ENCODE results near the gene OSBPL5.
"Not testable (repeated sequence)": the region's sequence is repeated elsewhere in the genome, so short reads cannot be mapped to it uniquely, and the experiment has no call there.

Gene OSBPL5

GRCh38 chr11:3181725-3182461, 16.8 kb upstream of the OSBPL5 start:
- DNase-seq = no peak

- no peak for DNase-seq
These were observed 15.8 kb upstream of the OSBPL5 start for GRCh38 chr11:3180869-3181268.

DNA sequence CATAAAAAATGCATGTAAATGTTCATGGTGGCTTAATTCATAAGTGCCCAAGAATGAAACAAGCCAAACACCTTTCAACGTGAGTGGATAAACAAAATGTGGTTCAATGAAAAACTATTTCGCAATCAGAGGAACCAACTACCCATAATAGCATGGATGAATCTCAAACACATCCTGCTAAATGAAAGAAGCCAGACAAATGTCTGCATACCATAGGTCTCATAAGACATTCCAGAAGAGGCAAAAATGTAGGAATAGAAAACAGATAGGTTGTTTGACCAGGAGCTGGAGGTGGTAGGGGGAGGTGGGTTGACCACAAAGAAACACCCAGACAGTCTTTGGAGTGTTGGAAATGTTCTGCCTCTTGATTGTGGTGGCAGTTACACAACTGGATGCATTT, 13.2 kb upstream of the OSBPL5 start:
- DNase-seq = no peak

DNA sequence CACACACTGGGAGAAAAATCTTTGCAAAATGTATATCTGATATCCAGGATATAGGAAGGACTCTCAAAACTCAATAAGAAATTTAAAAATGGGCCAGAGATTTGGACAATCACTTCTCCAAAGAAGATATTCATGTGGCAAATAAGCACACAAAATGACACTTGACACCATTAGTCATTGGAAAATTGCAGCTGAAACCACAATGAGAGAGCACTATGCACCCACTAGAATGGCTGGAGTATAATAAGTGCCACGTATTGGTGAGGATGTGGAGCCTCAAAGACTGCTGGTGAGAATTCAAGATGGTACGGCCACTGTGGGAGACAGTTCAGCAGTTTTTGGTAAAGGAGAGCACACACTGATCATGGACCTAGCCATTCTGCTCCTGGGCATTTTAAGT, 12.8 kb upstream of the OSBPL5 start:
- no peak for DNase-seq

DNA sequence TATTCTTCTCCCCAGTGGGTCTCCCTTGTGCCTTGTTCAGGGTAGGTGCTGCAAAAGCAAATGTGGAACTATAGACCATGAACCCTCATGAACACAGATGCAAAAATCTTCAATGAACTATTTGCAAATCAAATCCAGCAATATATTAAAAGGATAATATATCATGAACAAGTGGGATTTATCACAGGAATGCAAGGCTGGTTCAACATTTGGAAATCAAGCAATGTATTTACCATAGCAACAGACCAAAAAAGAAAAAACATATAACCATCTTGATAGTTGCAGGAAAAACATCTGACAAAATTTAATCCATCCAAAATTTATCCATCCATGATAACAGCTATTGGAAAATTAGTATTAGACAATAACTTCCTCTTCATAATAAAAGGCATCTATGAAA, 11.4 kb upstream of the OSBPL5 start:
- DNase-seq = no peak

DNA sequence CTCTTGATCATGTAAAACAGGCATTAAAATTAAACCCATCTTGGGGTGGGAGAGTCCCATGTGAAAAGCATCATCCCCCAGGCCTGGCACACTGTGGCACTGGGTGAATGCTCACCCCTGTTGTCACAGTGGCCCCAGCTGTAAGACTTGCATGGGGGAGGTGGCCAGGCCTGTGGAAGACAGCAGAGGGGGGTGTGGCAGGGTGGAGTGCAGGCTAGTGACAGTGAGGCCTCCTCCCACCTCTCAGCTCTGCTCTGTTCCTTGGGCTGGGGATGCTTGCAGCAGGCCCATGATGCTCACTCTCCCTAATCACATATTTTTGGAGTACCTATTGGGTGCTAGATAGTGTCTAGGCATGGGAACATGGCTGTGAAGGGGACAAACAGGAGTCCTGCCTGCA, 10.1 kb upstream of the OSBPL5 start:
- no peak for DNase-seq

- no peak for DNase-seq
These were observed 9.3 kb upstream of the OSBPL5 start for GRCh38 chr11:3174387-3174786.

GRCh38 chr11:3173795-3174194, 8.7 kb upstream of the OSBPL5 start:
- no peak for DNase-seq

DNA sequence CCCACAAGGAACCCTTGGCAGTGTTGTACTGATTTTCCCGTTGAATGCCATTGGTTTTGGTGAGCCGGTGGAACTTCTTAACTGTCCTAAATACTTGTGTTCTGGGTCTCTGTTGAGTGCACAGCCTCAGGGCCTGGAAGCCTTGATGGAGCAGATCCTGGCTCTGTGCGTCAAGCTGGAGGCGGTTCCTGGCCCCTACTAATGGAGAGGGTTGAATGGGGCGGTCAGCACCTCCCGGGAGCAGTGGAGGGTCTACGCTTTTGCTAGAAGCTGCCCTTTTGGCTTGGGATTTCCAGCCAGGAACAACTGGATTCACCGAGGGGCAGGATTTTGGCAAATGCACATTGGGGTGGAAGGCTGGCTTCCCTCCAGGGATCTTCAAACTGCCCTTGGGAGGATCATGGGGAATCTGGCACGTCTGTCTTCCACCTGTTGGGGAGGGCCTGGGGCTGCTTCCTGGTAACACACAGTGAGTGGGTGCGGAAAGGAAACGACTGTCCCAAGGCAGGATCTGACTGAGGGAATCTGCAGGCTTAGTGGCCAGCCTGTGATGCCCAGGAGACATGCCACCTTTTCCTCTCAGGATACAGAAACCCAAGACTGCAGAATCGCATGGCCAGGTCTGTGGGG, 6.9 kb upstream of the OSBPL5 start:
- DNase-seq = no peak

GRCh38 chr11:3170756-3171650, 5.9 kb upstream of the OSBPL5 start:
- DNase-seq = no peak

GRCh38 chr11:3170044-3170755, 5.1 kb upstream of the OSBPL5 start:
- DNase-seq = no peak

DNA sequence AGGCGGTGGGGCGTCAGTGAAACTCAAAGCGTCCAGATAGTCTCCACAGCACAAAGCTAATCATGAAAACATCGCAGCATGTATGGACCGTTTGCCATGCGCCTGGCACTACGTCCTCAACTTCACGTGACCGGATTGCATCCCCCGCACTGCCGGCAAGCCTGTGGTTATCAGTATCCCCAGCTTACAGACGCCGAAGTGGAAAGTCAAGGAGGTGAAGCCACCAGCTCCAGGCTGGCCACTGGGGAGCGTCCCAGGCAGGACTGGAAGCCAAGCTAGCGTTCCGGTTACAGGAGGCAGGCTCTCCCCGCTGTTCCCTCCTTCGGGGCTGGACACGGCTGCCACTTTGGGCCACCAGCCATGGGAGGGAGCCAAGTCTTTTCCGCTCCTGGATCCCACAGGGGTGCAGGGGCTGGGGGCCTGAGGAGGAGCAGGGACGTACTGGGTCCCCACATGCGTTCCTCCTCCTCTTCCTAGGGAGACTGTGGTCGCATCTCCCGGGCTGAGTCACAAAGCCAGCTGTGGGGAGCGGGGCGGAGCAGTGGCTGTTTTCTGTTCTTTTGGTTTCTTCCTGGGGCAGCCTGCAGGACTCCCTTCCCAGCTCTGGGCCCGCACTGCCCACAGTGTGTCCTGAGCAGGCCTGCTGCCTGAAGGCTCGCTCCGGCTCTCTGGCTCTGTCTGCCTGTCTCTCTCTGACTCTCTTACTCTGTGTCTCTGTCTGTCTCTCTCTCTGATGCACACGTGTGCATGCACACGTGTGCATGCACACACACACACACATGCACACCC, 4.3 kb upstream of the OSBPL5 start:
- DNase-seq = no peak

DNA sequence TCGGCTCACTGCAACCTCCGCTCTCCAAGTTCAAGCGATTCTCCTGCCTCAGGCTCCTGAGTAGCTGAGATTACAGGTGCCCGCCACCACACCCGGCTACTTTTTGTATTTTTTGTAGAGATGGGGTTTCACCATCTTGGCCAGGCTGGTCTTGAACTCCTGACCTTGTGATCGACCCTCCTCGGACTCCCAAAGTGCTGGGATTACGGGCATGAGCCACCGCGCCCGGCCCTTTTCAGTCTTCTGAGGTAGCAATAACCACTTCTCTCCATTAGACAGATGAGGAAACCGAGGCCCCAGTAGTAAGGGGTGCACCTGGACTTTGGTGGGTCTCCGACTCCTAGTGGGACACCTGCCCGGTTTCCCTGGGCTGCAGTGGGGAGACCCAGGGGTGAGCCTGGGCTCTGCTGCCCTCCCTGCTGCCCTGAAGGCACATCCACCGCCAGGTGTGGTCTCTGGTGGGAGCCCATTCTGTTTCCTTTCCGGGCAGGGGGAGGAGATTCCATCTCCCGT, 3.7 kb upstream of the OSBPL5 start:
- not testable (repeated sequence) for DNase-seq

GRCh38 chr11:3167143-3168119, 2.3 kb upstream of the OSBPL5 start:
- DNase-seq = no peak

- DNase-seq = no peak
These were observed 1.4 kb upstream of the OSBPL5 start for GRCh38 chr11:3166268-3167142.

DNA sequence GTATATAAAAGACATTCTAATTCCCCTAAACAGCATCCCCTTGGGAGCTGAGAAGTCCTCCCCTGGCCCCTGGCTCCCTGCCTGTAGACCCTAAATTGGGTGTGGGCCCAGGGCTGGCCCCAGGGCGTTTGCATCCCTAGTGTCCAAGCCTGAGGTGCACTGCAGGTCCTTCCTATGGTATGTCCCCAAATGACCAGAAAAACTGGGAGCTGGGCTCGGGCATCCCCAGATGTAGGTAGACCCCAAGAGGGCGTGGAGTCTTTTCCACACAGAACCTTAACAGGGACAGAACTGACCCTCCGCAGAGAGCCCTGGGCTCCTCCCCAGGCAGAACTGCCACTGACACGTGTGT, 782 bp upstream of the OSBPL5 start:
- no peak for DNase-seq

DNA sequence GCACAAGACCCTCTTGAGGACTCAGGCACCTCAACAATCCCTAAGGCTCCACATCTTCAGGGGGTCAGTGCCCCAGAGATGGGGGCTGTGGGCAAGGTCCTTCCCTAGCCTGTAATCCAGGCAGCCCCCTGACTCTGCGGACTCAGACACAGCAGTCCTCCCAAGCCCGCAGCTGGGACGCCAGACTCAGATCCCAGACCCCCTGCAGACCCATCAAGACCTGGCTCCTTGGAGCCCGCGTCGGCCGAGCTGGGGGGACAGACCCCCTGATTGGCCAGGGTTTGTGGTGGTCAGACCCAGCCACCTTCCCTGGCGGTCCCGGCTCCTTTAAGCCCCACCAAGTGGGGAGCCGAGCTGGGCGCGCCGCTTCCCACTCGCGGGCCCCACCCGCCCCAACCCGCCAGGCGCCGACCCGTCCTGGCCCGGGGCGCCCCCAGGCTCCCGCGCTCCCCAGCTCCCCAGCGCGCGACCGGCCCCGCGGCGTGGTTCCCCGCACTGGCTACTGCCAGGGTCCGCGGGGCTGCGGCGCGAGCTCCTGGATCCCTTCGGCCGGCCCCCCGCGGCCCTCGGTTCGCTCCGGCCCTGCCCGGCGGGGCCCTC, 458 bp downstream of the OSBPL5 start:
- no peak for DNase-seq

- DNase-seq = no peak
These were observed 965 bp downstream of the OSBPL5 start for GRCh38 chr11:3164138-3164551.

DNA sequence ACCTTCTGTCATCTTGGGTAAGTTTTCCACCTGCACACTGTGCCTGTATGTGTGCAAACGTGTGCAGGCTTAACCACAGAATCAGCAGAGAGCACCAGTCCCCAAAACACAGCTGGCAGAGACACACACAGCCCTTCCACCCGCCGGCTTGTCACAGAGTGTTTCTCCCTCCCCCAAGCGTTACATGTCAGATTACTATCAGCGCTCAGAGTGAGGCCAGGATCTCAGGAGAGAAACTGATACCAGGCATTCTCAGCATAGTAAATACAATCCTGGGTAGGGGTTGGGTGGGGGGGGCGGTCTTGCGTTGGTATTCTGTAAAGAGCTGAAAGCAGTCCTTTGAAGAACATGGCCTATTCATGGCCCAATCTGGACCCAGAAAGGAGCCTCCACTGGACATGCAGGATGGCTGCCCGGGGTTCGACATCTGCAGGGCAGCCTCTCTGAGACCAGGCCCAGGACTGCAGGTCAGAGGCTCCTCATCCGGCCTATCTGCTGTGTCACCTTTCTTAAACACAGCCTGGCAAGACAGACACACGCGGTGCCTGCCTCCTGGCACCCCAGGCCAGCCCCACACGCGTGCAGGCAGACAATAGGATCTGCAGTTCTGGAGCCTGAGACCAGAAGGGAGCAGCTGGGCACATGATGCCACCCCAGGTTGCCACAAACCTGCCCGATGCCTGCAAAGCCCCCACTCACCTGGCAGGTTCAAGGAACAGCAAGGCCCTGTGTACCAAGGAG, 1.7 kb downstream of the OSBPL5 start:
- no peak for DNase-seq

All from NCI-H774 (cell line).